K562 (cell line): ENCODE results near the gene XRCC5. TPM values are rescaled to one million over a fixed set of nuclear protein-coding genes. Genes with fewer than 3 reads are reported as not detected.

Experiments
- CC2D1A ChIP-seq: fragments of 450-650 bp; IDR thresholded peaks from 2 replicates; pipeline ENCODE4 v1.6.1; 2017; ENCODE audit warnings: mild to moderate bottlenecking
- DACH1 ChIP-seq: fragments of 450-650 bp; IDR thresholded peaks from 2 replicates; pipeline ENCODE4 v1.6.1; 2018; ENCODE audit not compliant: partially characterized antibody
- MECOM ChIP-seq: fragments of 250-450 bp; sonication (Bioruptor Pico); IDR thresholded peaks from 2 replicates; pipeline ENCODE4 v1.8.0; 2022; ENCODE audit warnings: inconsistent platforms
- MLLT1 ChIP-seq, 2 experiments: fragments of 450-650 bp; IDR thresholded peaks; 2 replicates each; pipeline ENCODE4 v1.6.1; 2016
- NFYB ChIP-seq: IDR thresholded peaks from 2 replicates; pipeline ENCODE4 v1.6.1; 2011; ENCODE audit warnings: mild to moderate bottlenecking, moderate library complexity; ENCODE audit not compliant: insufficient read length; ENCODE audit errors: extremely low read depth
- NRF1 ChIP-seq, 2 experiments: fragments of 450-650 bp; IDR thresholded peaks in 1 of 2; conservative IDR thresholded peaks in 1 of 2; 2 replicates each; pipeline ENCODE4 v1.6.1; 2014; ENCODE audit warnings: mild to moderate bottlenecking in 2 of 2
- PML ChIP-seq: IDR thresholded peaks from 2 replicates; pipeline ENCODE4 v1.6.1; 2012; ENCODE audit warnings: low read length, inconsistent platforms
- RFX1 ChIP-seq: fragments of 450-650 bp; IDR thresholded peaks from 2 replicates; pipeline ENCODE4 v1.6.1; 2016; ENCODE audit warnings: mild to moderate bottlenecking, moderate library complexity
- TCF7 ChIP-seq: sonication (generic); IDR thresholded peaks from 2 replicates; pipeline ENCODE4 v1.6.1; 2016; ENCODE audit warnings: antibody characterized with exemption, borderline replicate concordance
- ZFP91 ChIP-seq: sonication (generic); formaldehyde crosslinking; IDR thresholded peaks from 2 replicates; pipeline ENCODE4 v1.8.0; 2022; ENCODE audit warnings: mild to moderate bottlenecking, missing genetic modification reagents
- ZNF445 ChIP-seq: fragments of 250-450 bp; sonication (Bioruptor Pico); IDR thresholded peaks from 2 replicates; pipeline ENCODE4 v1.4.0; 2020; ENCODE audit warnings: low read depth, mild to moderate bottlenecking, moderate library complexity
- ZNF707 ChIP-seq: fragments of 250-450 bp; sonication (Bioruptor Pico); conservative IDR thresholded peaks from 2 replicates; pipeline ENCODE4 v1.8.0; 2022; ENCODE audit warnings: inconsistent platforms, mild to moderate bottlenecking, moderate library complexity
- polyA plus RNA-seq, 8 experiments: library from polyadenylated mRNA; depleted of rRNA in 4 of 8; stranded (reverse) in 5 of 8; unstranded in 3 of 8; fragments of >200 nt; fragmentation: Nextera tagmentation in 2 of 8; fragmentation: Illumina TruSeq in 1 of 8; extraction: Ambion mirVana in 2 of 8; extraction: Trizol in 1 of 8; gene quantifications; 2 replicates each; pipeline versions ENCODE4 v1.2.1 to v1.2.3, GENCODE V29; 2011 to 2014; ENCODE audit warnings: inconsistent platforms in 1 of 8, missing spikeins in 1 of 8
- total RNA-seq, 7 experiments: library from RNA; depleted of rRNA in 6 of 7; stranded (reverse); fragments of >200 nt in 6 of 7; fragmentation: Illumina TruSeq in 2 of 7; extraction: Trizol in 2 of 7; gene quantifications; 2 replicates each; pipeline versions ENCODE4 v1.2.1 to v1.2.3, GENCODE V29; 2011 to 2021; ENCODE audit warnings: low replicate concordance in 1 of 7
- TF ChIP-seq, protein P1 (sequence below): fragments of 250-450 bp; sonication (Bioruptor Pico); IDR thresholded peaks from 2 replicates; pipeline ENCODE4 v1.8.0; 2022; ENCODE audit warnings: inconsistent platforms
- TF ChIP-seq, protein P2 (sequence below): fragments of 250-450 bp; sonication (Bioruptor Pico); IDR thresholded peaks from 2 replicates; pipeline ENCODE4 v1.5.0; 2021
- TF ChIP-seq, protein P3 (sequence below): fragments of 250-450 bp; sonication (Bioruptor Pico); IDR thresholded peaks from 2 replicates; pipeline ENCODE4 v1.5.0; 2020; ENCODE audit warnings: mild to moderate bottlenecking, borderline replicate concordance

The XRCC5 gene
- total and polyA plus RNA-seq, 9 of the 15 experiments (the other 6 are each of a cell fraction or from before 2014, with no cell fraction given) = 168 to 551 (median 297) TPM

DNA sequence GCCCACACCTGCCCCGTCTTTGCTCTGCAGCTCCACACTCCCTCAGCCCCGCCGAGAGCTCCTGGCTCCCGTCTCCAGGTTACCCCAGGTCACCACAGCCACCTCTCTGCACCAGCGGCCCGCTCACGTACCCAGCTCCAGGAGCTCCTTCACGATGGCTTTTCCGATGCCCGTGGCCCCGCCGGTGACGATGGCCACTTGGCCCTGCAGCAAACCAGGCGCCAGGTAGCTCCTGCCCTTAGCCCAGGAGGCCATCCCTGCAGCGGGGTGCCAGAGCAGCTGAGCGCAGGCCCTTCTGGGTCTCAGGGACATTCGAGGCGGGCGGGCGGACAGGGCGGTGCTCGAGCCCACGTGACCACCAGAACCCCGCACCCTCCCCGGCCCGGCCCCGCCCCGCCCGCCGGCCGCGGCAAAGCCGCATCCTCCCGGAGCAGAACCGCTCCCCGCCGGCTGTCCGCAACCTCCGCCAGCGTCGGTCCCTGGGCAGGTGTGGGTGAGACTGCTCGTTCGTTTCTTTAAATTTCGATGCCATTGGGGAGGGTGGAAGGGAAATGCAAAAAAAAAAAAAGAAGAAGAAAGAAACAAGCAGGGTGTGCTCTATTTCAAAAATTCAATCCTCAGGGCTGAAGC is 27.5 kb upstream of the XRCC5 start, which contains the start of the genes PECR and TMEM169 (continued):
- TF ChIP-seq, protein P1, sequence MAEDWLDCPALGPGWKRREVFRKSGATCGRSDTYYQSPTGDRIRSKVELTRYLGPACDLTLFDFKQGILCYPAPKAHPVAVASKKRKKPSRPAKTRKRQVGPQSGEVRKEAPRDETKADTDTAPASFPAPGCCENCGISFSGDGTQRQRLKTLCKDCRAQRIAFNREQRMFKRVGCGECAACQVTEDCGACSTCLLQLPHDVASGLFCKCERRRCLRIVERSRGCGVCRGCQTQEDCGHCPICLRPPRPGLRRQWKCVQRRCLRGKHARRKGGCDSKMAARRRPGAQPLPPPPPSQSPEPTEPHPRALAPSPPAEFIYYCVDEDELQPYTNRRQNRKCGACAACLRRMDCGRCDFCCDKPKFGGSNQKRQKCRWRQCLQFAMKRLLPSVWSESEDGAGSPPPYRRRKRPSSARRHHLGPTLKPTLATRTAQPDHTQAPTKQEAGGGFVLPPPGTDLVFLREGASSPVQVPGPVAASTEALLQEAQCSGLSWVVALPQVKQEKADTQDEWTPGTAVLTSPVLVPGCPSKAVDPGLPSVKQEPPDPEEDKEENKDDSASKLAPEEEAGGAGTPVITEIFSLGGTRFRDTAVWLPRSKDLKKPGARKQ = no peak
- TF ChIP-seq TCF7 (no peak), PML (no peak), NFYB (no peak), NRF1 (conservative IDR thresholded peaks at IDR 0.05 in 1 of 2, IDR thresholded peaks at IDR 0.05 in 1 of 2) (peak; percentile 25 to 41; a peak in 3 of 4 replicates), DACH1 (no peak), MECOM (CRISPR knock-in tag) (no peak), ZFP91 (CRISPR knock-in tag) (no peak), MLLT1 (IDR thresholded peaks at IDR 0.05) (no peak), ZNF707 (CRISPR knock-in tag) (no peak), RFX1 (peak; percentile 58; the same call in 1 of the 2 replicates), ZNF445 (CRISPR knock-in tag) (no peak), CC2D1A (no peak)
- TF ChIP-seq, protein P2, sequence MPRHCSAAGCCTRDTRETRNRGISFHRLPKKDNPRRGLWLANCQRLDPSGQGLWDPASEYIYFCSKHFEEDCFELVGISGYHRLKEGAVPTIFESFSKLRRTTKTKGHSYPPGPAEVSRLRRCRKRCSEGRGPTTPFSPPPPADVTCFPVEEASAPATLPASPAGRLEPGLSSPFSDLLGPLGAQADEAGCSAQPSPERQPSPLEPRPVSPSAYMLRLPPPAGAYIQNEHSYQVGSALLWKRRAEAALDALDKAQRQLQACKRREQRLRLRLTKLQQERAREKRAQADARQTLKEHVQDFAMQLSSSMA (CRISPR knock-in tag) = no peak
- TF ChIP-seq, protein P3, sequence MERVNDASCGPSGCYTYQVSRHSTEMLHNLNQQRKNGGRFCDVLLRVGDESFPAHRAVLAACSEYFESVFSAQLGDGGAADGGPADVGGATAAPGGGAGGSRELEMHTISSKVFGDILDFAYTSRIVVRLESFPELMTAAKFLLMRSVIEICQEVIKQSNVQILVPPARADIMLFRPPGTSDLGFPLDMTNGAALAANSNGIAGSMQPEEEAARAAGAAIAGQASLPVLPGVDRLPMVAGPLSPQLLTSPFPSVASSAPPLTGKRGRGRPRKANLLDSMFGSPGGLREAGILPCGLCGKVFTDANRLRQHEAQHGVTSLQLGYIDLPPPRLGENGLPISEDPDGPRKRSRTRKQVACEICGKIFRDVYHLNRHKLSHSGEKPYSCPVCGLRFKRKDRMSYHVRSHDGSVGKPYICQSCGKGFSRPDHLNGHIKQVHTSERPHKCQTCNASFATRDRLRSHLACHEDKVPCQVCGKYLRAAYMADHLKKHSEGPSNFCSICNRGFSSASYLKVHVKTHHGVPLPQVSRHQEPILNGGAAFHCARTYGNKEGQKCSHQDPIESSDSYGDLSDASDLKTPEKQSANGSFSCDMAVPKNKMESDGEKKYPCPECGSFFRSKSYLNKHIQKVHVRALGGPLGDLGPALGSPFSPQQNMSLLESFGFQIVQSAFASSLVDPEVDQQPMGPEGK (CRISPR knock-in tag) = no peak
